HCT116 (cell line): ENCODE results near the gene PLCB1.

Source experiments
- CTCF ChIP-seq, 3 experiments: fragments of 200-600 bp in 1 of 3; sonication (generic) in 1 of 3; IDR thresholded peaks in 2 of 3; conservative IDR thresholded peaks in 1 of 3; 2 replicates each; pipeline ENCODE4 v1.5.1; 2012 to 2017; ENCODE audit warnings: low read depth in 2 of 3, low read length in 2 of 3, antibody characterized with exemption in 1 of 3, borderline replicate concordance in 1 of 3, control low read depth in 1 of 3, mild to moderate bottlenecking in 1 of 3, mixed read lengths in 1 of 3, mixed run types in 1 of 3, moderate library complexity in 1 of 3; ENCODE audit not compliant: insufficient read depth in 1 of 3
- ELF1 ChIP-seq: IDR thresholded peaks from 2 replicates; pipeline ENCODE4 v1.6.1; 2012; ENCODE audit warnings: low read depth, borderline replicate concordance
- YY1 ChIP-seq: IDR thresholded peaks from 2 replicates; pipeline ENCODE4 v1.6.1; 2011; ENCODE audit warnings: low read length, low read depth, moderate library complexity, mild to moderate bottlenecking; ENCODE audit not compliant: insufficient replicate concordance; ENCODE audit errors: extremely low read depth

- TF ChIP-seq YY1 (no peak), ELF1 (no peak), CTCF (IDR thresholded peaks at IDR 0.05 in 2 of 3, conservative IDR thresholded peaks at IDR 0.05 in 1 of 3; ENCODE audit: borderline replicate concordance in 1 of 3, insufficient read depth in 1 of 3, low read depth in 2 of 3, low read length in 2 of 3) (no peak)
These were observed 492.6 kb downstream of the PLCB1 start for GRCh38 chr20:8624616-8625015.
